Thoracic aorta (tissue), 2 donors: ENCODE results near the gene ZNF215. TPM values are rescaled to one million over a fixed set of nuclear protein-coding genes. Genes with fewer than 3 reads are reported as not detected.
"Not testable (repeated sequence)": the region's sequence is repeated elsewhere in the genome, so short reads cannot be mapped to it uniquely, and the experiment has no call there.

Experiments used
- ATAC-seq: fragments of 150-250 bp; one replicate; pipeline ENCODE4 v1.8.0; 2017; ENCODE audit warnings: low read depth; ENCODE audit not compliant: insufficient number of reproducible peaks, low FRiP score
- DNase-seq: peaks from one replicate; pipeline ENCODE4 v3.0.0-alpha.2; 2020; ENCODE audit warnings: low spot score
- H3K27ac ChIP-seq, 2 donors: fragments of 200-600 bp; sonication (generic); 1 replicate in 1 of 2; 2 replicates in 1 of 2; pipeline ENCODE4 v1.5.1; 2016; ENCODE audit warnings: mild to moderate bottlenecking in 2 of 2, moderate library complexity in 2 of 2
- H3K27me3 ChIP-seq: fragments of 200-600 bp; sonication (generic); replicated peaks from 2 replicates; pipeline ENCODE4 v1.6.0; 2016; ENCODE audit warnings: mild to moderate bottlenecking; ENCODE audit not compliant: insufficient read depth
- H3K36me3 ChIP-seq: fragments of 200-600 bp; sonication (generic); one replicate; pipeline ENCODE4 v1.5.1; 2016
- H3K4me1 ChIP-seq, 2 donors: fragments of 200-600 bp; sonication (generic); 1 replicate in 1 of 2; 2 replicates in 1 of 2; pipeline versions ENCODE4 v1.5.1 to v1.6.0; 2016; ENCODE audit warnings: low read depth in 2 of 2, mild to moderate bottlenecking in 1 of 2; ENCODE audit not compliant: control insufficient read depth in 1 of 2
- H3K4me3 ChIP-seq: fragments of 200-600 bp; sonication (generic); 2 replicates; pipeline ENCODE4 v1.5.1; 2016; ENCODE audit warnings: mild to moderate bottlenecking
- H3K9me3 ChIP-seq: fragments of 200-600 bp; sonication (generic); 2 replicates; pipeline ENCODE4 v1.5.1; 2016
- CTCF ChIP-seq: fragments of 200-600 bp; sonication (generic); IDR thresholded peaks from one replicate; pipeline ENCODE4 v1.5.1; 2019; ENCODE audit warnings: antibody characterized with exemption
- total RNA-seq, 2 donors: library from RNA; depleted of rRNA; stranded (reverse); fragments of >200 nt; gene quantifications; one replicate each; pipeline versions ENCODE4 v1.1.0 to v1.2.3, GENCODE V29; 2016

Gene ZNF215
- total RNA-seq, 2 donors from 2014 or later, result 1.5 to 1.8 TPM

- Histone ChIP-seq H3K4me3 (no peak overlapping the region), H3K27me3 (no peaks in the 10 kb centered on the region), H3K27ac (no peak overlapping the region), H3K9me3 (no peaks in the 10 kb centered on the region), H3K4me1 (peaks cover 0 to 3% of the 10 kb centered on the region in 2 donors), H3K36me3 (no peaks in the 10 kb centered on the region)
- ATAC-seq (no peak), DNase-seq (no peak)
- TF ChIP-seq CTCF, result no peak
These were observed 5.9 kb downstream of the ZNF215 start for GRCh38 chr11:6932145-6932544.

GRCh38 chr11:6941970-6942369 lies 15.7 kb downstream of the ZNF215 start:
- ATAC-seq (no peak), DNase-seq (no peak)
- Histone ChIP-seq H3K27ac (no peak overlapping the region), H3K27me3 (no peaks in the 10 kb centered on the region), H3K4me3 (no peak overlapping the region), H3K36me3 (no peaks in the 10 kb centered on the region), H3K4me1 (no peaks in the 10 kb centered on the region), H3K9me3 (no peaks in the 10 kb centered on the region)
- no peak for TF ChIP-seq CTCF

GRCh38 chr11:6943131-6943530 lies 16.9 kb downstream of the ZNF215 start:
- H3K27me3 ChIP-seq, result no peaks in the 10 kb centered on the region
- H3K4me1 ChIP-seq, result no peaks in the 10 kb centered on the region
- no peaks in the 10 kb centered on the region for H3K9me3 ChIP-seq
- no peaks in the 10 kb centered on the region for H3K36me3 ChIP-seq
- ATAC-seq, result no peak
- H3K4me3 ChIP-seq, result no peak overlapping the region
- no peak for TF ChIP-seq CTCF
- H3K27ac ChIP-seq, result no peak overlapping the region
- DNase-seq, result no peak

GRCh38 chr11:6954248-6954647 lies 28.0 kb downstream of the ZNF215 start:
- DNase-seq, H3K4me1 ChIP-seq, H3K27ac ChIP-seq, ATAC-seq, H3K27me3 ChIP-seq, H3K36me3 ChIP-seq, H3K9me3 ChIP-seq, H3K4me3 ChIP-seq: not testable (repeated sequence)

GRCh38 chr11:6962141-6962540 lies 35.9 kb downstream of the ZNF215 start:
- DNase-seq, result no peak
- H3K36me3 ChIP-seq, result no peaks in the 10 kb centered on the region
- TF ChIP-seq CTCF, result no peak
- no peaks in the 10 kb centered on the region for H3K27me3 ChIP-seq
- no peak for ATAC-seq
- H3K4me3 ChIP-seq, result no peak overlapping the region
- H3K4me1 ChIP-seq, result no peaks in the 10 kb centered on the region
- H3K9me3 ChIP-seq, result no peaks in the 10 kb centered on the region
- H3K27ac ChIP-seq, result no peak overlapping the region

GRCh38 chr11:6962673-6963072 lies 36.4 kb downstream of the ZNF215 start:
- ATAC-seq, result no peak
- H3K27ac ChIP-seq, result no peak overlapping the region
- no peaks in the 10 kb centered on the region for H3K27me3 ChIP-seq
- no peaks in the 10 kb centered on the region for H3K9me3 ChIP-seq
- no peak overlapping the region for H3K4me3 ChIP-seq
- H3K36me3 ChIP-seq, result no peaks in the 10 kb centered on the region
- no peaks in the 10 kb centered on the region for H3K4me1 ChIP-seq
- no peak for TF ChIP-seq CTCF
- no peak for DNase-seq
